ENCODE results near the gene LYVE1. TPM values are rescaled to one million over a fixed set of nuclear protein-coding genes. Genes with fewer than 3 reads are reported as not detected.

Gene LYVE1
- not detected in 2 replicates for total RNA-seq

DNA sequence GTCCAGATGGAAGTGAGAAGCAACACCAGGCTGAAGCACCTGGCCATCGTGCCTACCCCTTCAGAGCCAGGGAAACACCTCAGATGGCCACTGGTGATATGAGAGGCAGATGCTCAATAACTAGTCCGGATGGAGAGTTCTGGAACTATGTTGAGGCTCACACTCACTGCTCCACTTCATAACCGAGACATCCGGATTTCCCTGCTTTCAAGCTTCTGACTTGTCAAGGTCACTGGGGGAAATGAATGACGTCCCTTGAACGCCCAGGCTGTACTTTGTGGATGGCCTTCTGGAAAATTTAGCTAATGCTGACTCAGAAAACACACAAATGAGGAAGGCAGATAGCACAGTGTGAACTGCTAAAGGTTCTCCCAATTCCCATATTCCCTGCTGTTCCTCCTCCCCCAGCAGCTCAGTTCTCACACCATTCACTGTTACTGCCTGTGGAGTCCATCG is at the start of gene LYVE1:
Gene LYVE1 (minus strand): TSS at position 180 of the 456 bp plus-strand sequence. CDS start 133 bp downstream, at position 47.
- no peak for DNase-seq
- intact Hi-C loops (cut with micrococcal nuclease): no loop called here
- peaks cover 1% of the 10 kb centered on the region for H3K36me3 Mint-ChIP-seq (ENCODE audit: low read depth)
- TF ChIP-seq CTCF (IDR thresholded peaks at IDR 0.05): no peak
- H3K27me3 Mint-ChIP-seq: no peaks in the 10 kb centered on the region
- H3K4me1 Mint-ChIP-seq: peaks cover 59% of the 10 kb centered on the region
- ChIA-PET POLR2A (no interaction called here), CTCF (interaction anchor here (2.1 kb wide), 1 partner anchor 27 kb away, joined by 7 read pairs; the partner anchor contains the start of gene RNF141)
- no peak for ATAC-seq (ENCODE audit: low read depth)
- no peaks in the 10 kb centered on the region for H3K9me3 Mint-ChIP-seq
- H3K27ac Mint-ChIP-seq: no peak within 1 kb of the TSS
- no peak within 1 kb of the TSS for H3K4me3 Mint-ChIP-seq

DNA sequence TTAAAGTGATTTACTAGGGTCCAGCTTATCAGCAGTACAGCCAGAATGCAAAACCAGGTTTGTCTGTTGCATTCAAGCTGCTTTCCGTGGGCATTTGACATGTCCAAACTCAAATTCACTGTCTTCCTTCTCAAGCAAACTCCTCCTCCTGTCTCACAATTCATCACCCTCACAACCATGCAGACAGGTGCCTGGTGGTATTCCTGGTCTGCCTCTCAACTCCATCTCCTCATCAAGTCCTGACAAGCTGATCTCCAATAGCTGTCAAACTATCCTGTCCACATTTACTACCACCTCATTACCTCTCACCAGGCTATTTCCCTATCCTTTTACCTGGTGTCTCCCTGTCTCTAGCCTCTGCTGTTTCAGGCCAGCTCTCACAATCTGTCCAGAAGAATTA is 49.1 kb upstream of the LYVE1 start:
- peaks cover 8% of the 10 kb centered on the region for H3K9me3 Mint-ChIP-seq
- no peak for DNase-seq
- peak overlapping the region; percentile 79 for H3K27ac Mint-ChIP-seq
- ChIA-PET CTCF (interaction anchor here (0.7 to 2.0 kb wide), 4 partner anchors 8 to 204 kb away, joined by 3 to 5 read pairs (median 4); partner anchors contain the start of gene RNF141), POLR2A (interaction anchor here (0.5 to 2.6 kb wide), 7 partner anchors 10 to 166 kb away, joined by 3 to 9 read pairs (median 4); partner anchors contain the start of gene RNF141)
- no peak for TF ChIP-seq CTCF (IDR thresholded peaks at IDR 0.05)
- no peak overlapping the region for H3K4me3 Mint-ChIP-seq
- no peaks in the 10 kb centered on the region for H3K27me3 Mint-ChIP-seq
- peaks cover 74% of the 10 kb centered on the region for H3K4me1 Mint-ChIP-seq
- no peak for ATAC-seq (ENCODE audit: low read depth)
- intact Hi-C loops (cut with micrococcal nuclease): no loop called here
- peaks cover 9% of the 10 kb centered on the region for H3K36me3 Mint-ChIP-seq (ENCODE audit: low read depth)

DNA sequence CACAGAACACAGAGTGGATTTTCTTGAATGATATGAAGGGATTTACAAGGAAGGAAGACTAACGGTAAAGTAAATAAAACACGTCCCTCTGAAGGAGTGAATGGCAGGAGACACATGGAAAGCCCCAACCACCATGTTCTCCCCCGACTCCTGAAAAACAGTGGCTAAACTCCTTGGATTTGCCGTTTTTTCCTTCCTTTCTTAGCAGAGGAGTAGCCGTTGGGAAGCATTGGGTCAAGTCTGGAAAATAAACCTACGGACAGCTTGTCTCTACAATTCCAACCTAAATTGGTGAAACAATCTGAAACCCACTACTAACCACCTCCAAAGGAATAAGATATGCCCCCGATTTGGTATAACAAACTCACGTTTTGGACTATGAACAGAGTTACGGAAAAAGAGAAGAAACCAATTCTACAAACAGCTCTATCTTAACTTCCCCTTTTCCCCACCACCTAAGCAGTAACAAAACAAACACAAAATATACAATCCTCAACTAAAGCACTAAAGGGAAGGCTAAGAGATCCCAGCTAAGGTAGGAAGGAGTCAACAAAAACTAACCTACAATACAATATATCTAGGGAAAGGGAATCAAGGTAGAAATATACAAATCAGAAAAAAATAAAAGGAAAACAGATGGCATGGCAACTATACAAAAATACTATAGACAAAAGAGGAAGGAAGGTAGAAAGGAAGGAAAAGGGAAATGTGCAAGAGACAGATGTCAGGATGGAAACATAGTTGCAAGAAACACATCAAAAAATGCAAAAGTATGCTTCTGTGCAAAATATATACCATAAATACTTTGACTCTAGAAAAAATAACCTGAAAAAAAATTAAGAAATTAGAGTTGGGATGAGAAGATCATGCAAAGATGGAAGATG is 43.8 kb upstream of the LYVE1 start:
- Mint-ChIP-seq H3K4me1 (peaks cover 89% of the 10 kb centered on the region), H3K27me3 (no peaks in the 10 kb centered on the region), H3K27ac (peak overlapping the region; percentile 90), H3K36me3 (ENCODE audit: low read depth) (peaks cover 16% of the 10 kb centered on the region), H3K4me3 (peak overlapping the region; percentile 29), H3K9me3 (peaks cover 18% of the 10 kb centered on the region)
- CTCF ChIA-PET: interaction anchor here (1.4 to 2.4 kb wide), 2 partner anchors 11 kb away, joined by 3 to 7 read pairs; no protein-coding TSS in a partner anchor
- TF ChIP-seq CTCF (IDR thresholded peaks at IDR 0.05): no peak
- ATAC-seq (ENCODE audit: low read depth): peak; percentile 51
- intact Hi-C loops (cut with micrococcal nuclease): no loop called here
- no peak for DNase-seq
- POLR2A ChIA-PET: interaction anchor here (0.8 to 1.4 kb wide), 6 partner anchors 9 to 71 kb away, joined by 3 to 6 read pairs (median 4); partner anchors contain the start of gene RNF141

DNA sequence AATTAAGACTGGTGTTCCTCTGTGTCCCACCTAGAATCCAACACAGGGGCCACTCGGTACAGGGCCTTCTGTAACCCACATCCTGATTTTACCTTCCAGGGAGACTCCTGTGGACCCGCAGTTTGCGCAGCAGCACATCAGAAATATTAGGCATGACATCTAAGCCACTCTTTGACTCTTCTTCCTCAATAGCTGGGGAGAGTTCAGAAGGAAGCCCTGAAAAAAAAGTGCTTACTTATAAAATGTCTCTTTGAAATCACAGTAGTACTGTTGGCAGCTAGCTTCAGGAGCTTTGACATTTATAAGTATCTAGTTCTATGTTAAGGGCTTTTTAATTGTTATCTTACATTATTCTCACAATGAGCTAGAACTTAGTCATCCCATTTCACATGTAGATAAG is 41.2 kb upstream of the LYVE1 start:
- ChIA-PET CTCF (interaction anchor here (1.2 to 2.4 kb wide), 3 partner anchors 8 to 69 kb away, joined by 5 to 7 read pairs (median 7); partner anchors contain the start of gene RNF141), POLR2A (interaction anchor here (0.5 to 3.3 kb wide), 5 partner anchors 13 to 153 kb away, joined by 3 to 19 read pairs (median 5); partner anchors contain the start of gene RNF141)
- intact Hi-C loops (cut with micrococcal nuclease): loop anchor here (5.0 kb wide), 1 partner anchor 48 kb away; no protein-coding TSS in a partner anchor
- Mint-ChIP-seq H3K4me3 (no peak overlapping the region), H3K27me3 (no peaks in the 10 kb centered on the region), H3K27ac (peak overlapping the region; percentile 90), H3K36me3 (ENCODE audit: low read depth) (peaks cover 16% of the 10 kb centered on the region), H3K9me3 (peaks cover 18% of the 10 kb centered on the region), H3K4me1 (peaks cover 97% of the 10 kb centered on the region)
- TF ChIP-seq CTCF (IDR thresholded peaks at IDR 0.05): no peak
- DNase-seq: no peak
- no peak for ATAC-seq (ENCODE audit: low read depth)
